HG02884 (cell line): ENCODE data around the gene PACSIN2.
"Not testable (repeated sequence)": the region's sequence is repeated elsewhere in the genome, so short reads cannot be mapped to it uniquely, and the experiment has no call there.

Source experiments
- ATAC-seq: cut with Tn5 transposase; IDR thresholded peaks from one replicate; pipeline ENCODE4 v1.9.1; 2021; ENCODE audit warnings: mild to moderate bottlenecking, moderate library complexity; ENCODE audit not compliant: unreplicated experiment

The PACSIN2 gene

DNA sequence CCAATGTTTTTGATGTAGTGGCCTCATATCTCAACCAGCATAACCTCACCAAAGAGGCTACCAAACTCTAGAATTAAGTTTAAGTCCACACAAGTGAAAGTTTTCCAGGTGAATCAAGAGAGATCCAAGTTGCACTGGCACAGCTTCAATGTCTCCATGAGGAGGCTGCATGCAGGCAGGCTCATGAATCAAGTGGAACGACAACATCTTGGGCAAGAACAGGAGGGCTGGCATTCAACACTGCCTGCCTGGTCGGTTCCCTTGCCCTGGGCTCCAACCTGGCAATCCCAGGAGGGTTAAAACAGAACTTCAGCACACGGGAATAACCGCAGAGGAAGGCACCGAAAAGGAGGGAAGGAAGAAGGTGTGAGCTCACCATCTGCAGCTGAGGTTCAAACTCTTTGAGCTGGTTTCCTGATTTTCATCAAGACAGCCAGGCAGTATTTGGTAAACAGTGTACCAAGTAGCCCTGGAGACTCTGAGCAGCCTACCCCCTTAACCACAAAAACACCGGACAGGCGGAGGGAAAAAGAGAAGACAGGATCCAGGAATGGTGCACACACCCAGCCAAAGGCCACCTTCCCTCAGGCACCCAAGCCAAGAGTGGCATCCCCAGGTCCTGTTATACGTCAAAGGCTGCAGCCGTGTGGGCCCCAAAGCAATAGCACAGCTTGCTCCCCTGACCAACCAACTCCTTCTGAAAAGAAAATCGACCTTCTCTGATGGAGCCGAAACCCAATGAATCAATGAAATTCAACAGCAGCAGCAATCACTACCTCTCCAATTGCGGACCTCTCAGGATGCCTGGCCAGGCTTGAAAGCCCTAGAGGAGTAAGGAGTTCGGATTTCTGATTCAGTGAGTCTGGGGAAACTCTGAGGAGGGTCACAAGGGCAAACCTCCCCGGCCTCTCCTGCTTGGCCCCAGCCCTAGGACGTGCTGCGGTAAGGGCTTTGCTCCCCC, 1.3 kb downstream of the PACSIN2 start:
- no peak for ATAC-seq

DNA sequence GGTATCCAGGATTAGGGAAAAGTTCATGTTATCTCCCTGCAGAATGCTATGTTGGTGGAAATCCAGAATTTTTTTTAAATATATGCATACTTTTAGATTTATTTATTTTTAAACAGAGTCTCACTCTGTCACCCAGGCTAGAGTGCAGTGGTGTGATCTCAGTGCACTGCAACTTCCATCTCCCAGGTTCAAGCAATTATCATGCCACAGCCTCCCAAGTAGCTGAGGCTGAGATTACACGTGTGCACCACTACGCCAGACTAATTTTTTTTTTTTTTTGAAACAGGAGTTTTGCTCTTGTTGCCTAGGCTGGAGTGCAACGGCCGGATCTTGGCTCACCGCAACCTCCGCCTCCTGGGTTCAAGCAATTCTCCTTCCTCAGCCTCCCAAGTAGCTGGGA, 2.6 kb downstream of the PACSIN2 start:
- ATAC-seq = no peak

- no peak for ATAC-seq
These were observed 3.9 kb downstream of the PACSIN2 start for GRCh38 chr22:43011079-43011478.

- ATAC-seq = no peak
These were observed 5.5 kb downstream of the PACSIN2 start for GRCh38 chr22:43009444-43009843.

DNA sequence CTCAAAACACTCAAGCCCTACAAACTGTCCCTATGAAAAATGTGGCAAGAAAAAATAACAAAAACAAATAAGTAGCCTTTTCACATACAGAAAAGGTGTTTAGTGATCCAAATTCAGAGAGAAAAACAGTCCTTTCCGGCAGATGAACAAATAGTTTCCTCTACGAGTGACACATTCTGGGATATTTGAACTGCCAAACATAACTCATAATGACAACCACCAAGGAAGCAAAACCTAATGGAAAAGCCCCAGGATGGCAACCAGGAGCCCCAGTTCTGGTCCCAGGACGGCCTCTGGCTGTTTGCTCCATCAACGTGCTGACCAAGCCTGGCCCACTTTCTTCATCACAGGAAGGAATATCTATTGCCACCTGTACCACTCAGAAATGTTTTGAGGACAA, 6.0 kb downstream of the PACSIN2 start:
- ATAC-seq = no peak

DNA sequence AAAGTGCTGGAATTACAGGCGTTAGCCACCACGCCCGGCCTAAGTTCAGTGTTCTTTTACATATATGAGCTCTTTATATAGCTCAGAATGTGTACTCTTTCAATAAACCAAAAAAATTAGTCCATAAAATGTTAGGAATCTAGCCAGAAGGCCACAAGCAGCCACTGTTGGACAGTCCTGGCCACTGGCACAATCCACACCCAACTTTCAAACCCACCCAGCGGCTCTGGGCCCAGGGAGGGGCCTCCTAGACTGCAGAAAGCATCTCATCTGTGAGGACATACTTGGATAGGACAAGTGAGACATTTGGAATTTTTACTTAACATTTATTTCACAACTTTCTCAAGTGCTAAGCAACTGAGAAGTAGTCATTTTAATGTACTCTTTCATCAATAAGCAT, 6.4 kb downstream of the PACSIN2 start:
- ATAC-seq = no peak

DNA sequence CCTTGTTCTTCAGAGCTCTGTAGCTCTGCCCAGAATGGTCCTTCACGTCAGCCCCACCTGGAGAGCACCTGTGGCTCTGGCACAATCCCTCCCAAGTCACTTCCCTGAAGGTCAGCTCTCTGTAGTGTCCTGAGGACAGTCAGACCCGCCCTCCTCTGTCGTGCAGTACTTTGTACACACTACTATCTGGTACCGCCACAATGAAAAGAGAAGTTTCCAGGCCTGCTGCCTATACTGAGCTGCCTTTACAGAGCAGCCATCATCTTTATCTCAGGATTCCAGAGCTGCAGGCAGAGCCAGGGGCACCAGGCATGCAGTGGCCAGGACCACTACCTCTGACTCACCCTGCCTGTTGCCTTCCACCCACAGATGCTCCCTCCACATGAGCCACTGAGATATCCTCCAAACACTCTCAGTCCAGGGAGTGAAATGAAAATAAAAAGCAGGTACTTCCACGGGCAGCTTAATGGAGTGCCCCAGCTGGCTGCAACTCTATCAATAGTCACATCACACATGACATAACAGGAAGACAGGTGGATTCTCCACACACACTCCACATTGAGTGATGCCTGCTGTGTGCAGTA, 7.3 kb downstream of the PACSIN2 start:
- ATAC-seq = no peak

- ATAC-seq = no peak
These were observed 8.2 kb downstream of the PACSIN2 start for GRCh38 chr22:43006753-43007152.

DNA sequence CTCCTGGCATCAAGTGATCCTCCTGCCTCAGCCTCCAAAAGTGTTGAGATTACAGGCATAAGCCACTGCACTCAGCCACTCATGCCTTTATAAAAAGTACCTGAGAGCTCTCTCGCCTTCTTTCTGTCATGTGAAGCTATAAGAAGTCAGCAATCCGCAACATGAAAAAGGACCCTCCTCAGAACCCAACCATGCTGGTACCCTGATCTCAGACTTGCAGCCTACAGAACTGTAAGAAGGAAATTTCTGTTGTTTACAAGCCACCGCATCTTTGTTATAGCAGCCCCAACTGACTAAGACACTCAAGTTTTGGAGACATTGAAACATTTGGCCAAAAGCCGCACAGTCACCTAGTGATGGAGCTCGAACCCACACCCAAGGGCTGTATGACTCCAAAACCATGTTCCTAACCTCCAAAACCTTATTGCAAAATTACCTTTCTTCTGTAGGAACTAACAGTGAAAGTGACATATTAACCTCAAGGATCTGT, 8.9 kb downstream of the PACSIN2 start:
- no peak for ATAC-seq

DNA sequence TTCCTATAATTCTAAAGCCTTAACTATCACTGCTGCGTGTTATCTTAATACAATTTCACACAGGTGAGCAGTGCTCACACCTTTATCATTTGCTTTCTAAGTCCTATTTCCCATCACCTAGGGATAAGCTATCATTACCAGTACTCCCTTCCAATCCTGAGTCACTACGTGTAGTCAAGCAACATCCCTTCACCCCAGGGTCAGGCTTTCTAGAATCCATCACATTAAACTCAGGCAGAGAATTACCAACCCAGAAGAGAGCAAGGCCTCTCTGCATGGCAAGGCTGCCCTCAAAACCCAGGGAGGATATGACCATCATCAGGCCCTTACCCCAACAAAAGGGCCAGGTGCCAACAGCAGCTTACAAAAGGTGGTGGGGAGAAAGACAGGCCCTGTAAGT, 9.8 kb downstream of the PACSIN2 start:
- no peak for ATAC-seq

DNA sequence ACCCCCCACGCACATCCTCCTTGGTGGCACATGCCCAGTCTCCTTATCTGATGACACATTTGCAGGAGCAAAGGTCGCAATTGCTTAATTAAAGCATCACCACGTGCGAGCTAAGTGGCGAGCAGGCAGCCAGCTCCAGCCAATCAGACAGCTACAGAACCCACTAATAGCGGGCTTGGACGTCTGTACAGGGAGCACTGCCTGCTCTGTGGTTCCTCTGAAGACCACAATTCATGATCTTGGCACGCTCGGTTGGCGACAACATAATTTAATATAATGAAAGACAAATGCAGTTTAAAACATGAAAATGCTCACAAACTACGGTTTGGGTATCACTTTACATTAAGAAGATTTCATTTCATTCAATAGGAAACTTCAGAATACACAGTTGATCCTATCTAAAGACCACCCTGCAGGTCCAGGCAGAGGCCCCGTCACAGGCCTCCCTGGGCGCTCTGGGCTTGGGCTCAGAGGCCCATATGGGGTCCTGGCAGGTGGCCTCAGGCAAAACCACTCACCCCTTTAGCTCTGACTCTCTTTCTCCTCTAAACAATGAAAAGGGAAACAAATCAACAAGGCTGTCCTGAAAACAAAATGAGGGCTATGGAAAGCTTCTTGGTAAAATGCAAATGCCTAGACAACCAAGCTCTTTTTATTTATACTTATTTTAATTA, 10.4 kb downstream of the PACSIN2 start:
- no peak for ATAC-seq

DNA sequence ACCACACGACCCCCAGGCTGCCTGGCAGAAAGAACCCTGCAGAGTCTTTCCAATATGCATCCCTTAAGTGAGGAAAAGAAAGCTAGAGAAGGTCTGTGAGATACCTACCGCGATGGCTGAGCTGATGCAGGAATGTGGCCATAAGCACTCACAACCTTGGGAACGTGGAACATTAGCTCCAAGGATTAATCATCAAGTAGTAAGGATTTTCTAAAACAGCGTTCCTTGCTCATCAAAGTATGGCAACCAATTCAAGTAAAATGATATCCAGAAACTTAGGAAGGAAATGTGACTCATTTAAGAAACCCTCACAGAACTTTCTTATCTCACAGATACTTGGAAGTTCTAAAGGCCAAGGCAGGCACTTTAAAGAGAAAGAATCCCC, 12.8 kb downstream of the PACSIN2 start:
- no peak for ATAC-seq

DNA sequence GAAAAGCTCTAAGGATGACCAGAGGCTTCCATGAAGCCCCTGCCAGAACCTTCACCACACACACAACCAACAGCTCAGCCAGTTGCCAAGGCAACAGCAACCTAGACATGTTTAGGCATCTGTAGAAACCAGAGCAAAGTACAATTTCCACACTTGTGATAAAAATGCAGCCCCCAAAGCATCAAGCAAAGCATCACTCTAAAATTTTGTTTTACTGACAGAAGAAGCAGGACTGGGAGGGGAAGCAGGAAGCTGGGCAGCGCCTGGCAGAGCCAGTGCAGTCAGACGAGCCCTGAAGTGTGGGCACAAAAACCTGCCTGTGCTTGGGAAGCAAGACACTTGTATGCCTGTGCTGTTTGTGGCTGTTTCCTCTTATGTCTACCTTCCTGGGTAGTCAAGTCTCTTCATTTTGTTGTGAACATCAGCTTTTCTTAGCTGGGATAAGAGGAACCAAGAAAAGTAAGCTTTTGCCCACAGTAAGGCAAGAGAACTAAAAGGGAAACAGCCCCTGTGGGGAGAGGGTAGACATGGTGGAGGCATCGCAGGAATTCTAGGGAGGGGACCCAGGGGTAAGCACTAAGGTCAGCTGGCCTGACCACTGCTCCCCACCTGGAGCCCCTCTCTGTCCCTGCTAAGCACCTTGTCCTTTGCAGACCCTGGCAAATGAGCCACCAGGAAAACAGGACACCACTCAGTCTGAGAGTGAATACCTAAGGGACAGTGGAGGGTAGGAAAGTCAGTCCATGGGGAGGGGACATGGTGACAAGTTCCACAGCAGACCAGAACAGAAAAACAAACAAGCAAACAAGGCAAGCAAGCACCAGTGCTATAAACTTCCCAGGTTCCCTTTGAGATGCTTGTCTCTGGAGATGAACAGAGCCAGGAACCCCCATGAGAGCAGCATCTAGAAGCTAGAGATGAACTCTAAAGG, 13.4 kb downstream of the PACSIN2 start:
- ATAC-seq = no peak

DNA sequence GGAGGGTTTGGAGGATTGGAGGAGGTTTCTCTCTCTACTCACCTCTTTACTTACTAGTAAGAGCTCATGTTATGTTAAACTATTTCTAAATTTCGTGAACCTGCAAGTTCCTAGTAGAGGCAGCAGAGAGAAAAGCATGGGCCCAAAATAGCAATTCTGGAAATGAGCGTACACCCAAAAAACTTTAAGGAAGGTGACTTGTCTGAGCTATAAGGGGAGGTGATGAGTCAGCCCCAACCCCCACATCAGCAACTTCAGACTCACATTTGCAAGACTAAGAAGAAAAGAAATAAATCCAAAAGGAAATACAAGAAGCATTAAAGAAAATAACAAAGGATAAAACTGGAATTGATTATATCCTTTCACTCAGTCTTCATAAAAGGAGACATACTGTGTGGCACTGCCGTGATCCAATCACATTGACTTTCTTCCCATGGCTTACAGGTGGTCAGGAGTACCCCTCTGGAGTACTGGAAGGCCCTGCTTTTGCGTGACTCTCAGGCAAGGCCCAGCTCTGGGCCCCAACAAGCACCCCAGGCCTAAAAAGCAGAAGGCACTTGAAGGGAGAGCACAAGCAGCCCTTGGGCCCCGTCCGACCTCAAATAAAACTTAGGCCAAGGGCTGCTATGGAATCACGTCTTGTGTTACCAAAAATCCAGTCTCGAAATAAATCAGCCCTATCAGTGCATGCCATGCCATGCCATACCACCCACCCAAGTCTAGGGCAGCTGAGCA, 14.3 kb downstream of the PACSIN2 start:
- no peak for ATAC-seq

GRCh38 chr22:42997582-42998090, 17.3 kb downstream of the PACSIN2 start:
- no peak for ATAC-seq

DNA sequence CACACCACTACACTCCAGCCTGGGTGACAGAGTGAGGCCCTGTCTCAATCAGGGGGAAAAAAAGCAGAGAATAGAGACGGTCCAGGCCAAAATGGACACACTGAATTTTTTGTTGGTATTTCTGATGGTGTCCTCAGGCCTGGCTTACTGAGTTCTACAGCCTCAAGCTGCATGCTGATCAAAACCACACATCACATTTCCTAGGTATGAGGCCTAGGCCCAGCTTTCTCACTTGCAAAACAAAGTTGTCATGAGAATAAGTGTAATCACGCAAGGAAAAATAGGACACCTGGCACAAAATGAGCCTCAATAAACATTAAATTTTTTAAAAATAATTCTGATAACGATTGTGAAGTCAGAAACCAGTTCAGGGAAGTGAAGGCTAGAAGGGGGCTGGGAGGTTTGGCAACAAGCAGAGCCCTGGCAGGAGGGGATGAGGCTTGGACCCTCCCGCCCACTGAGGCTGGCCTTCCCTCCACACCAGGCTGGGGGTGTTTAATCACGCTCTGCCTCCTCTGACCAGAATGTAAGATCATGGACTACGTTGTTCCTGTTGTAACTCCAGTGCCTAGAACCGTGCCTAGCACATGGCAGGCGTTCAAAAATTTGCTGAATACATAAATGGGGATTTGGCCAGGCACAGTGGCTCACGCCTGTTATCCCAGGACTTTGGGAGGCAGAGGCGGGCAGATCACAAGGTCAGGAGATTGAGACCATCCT, 18.1 kb downstream of the PACSIN2 start:
- ATAC-seq = no peak

DNA sequence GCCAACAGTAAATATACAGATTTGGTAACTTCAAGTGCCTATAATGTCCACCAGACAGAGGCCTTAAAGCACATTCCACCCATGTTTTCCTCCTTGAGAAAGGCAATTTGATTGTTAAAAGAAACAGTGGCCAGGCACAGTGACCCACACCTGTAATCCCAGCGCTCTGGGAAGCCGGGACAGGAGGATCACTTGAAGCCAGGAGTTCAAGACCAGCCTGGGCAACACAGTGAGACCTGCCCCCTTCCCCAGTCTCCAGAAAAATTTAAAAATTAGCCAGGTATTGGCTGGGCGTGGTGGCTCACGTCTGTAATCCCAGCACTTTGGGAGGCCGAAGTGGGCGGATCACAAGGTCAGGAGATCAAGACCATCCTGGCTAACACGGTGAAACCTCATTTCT, 19.3 kb downstream of the PACSIN2 start:
- not testable (repeated sequence) for ATAC-seq

DNA sequence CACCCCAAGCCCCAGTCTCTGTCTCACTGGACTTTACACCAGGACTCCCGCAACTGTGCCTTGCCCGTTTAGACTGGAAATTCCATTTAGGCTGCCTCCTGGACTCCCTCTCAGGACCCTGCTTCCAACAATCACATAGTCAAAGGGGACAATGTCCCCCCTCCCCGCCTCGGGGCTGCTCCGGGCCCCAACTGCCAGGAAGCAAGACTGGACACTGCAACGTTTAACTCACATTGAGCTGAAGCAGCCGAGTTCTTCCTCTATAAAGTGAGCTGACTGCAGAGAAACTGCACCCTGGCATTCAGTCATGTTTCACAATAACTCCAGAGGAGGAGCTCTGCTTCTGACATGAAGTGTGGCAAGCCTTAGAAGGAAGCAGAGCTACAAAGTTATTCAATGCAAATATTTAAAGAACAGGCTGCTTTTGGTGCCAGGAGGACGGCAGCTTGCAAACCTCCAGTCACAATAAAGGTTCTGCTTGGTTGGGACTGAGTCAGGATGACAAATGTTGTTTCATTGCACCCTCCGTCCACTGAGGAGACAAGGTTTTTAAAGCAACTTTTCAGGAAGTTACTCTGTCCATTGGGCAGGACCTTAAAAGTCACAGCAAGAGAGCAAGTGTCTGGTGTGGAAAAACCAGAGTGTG, 19.9 kb downstream of the PACSIN2 start:
- no peak for ATAC-seq
